HepG2 (cell line): ENCODE measurements around the gene VTN. TPM values are rescaled to one million over a fixed set of nuclear protein-coding genes. Genes with fewer than 3 reads are reported as not detected.

ENCODE experiments used
- ARID5B ChIP-seq: IDR thresholded peaks from 2 replicates; pipeline ENCODE4 v1.4.0; 2020; ENCODE audit warnings: mild to moderate bottlenecking, missing genetic modification reagents
- CBX1 ChIP-seq: IDR thresholded peaks from one replicate; pipeline ENCODE4 v1.6.1; 2016; ENCODE audit warnings: antibody characterized with exemption, low read depth
- ELF3 ChIP-seq: IDR thresholded peaks from 2 replicates; pipeline ENCODE4 v1.6.1; 2016; ENCODE audit warnings: missing genetic modification reagents, missing compliant biosample characterization
- MED13 ChIP-seq: sonication (generic); formaldehyde crosslinking; IDR thresholded peaks from 2 replicates; pipeline ENCODE4 v1.5.0; 2020; ENCODE audit warnings: missing genetic modification reagents
- RFXANK ChIP-seq: IDR thresholded peaks from 2 replicates; pipeline ENCODE4 v1.6.1; 2016
- SMARCC2 ChIP-seq: fragments of 450-650 bp; IDR thresholded peaks from 2 replicates; pipeline ENCODE4 v1.6.1; 2017; ENCODE audit warnings: antibody characterized with exemption, mild to moderate bottlenecking
- THAP9 ChIP-seq: sonication (generic); formaldehyde crosslinking; IDR thresholded peaks from 2 replicates; pipeline ENCODE4; 2020; ENCODE audit warnings: missing genetic modification reagents, mild to moderate bottlenecking, borderline replicate concordance
- ZFP36L2 ChIP-seq: sonication (generic); formaldehyde crosslinking; IDR thresholded peaks from 2 replicates; pipeline ENCODE4 v1.4.0; 2020; ENCODE audit warnings: missing genetic modification reagents
- ZNF20 ChIP-seq: sonication (generic); formaldehyde crosslinking; IDR thresholded peaks from 2 replicates; pipeline ENCODE4 v1.4.0; 2020; ENCODE audit warnings: mild to moderate bottlenecking, moderate library complexity, missing genetic modification reagents
- ZNF318 ChIP-seq: sonication (generic); formaldehyde crosslinking; IDR thresholded peaks from 2 replicates; pipeline ENCODE4 v1.4.0; 2020; ENCODE audit warnings: mild to moderate bottlenecking, missing genetic modification reagents
- ZNF414 ChIP-seq: sonication (generic); formaldehyde crosslinking; IDR thresholded peaks from 2 replicates; pipeline ENCODE4 v1.5.0; 2020; ENCODE audit warnings: missing genetic modification reagents
- ZNF580 ChIP-seq: IDR thresholded peaks from 2 replicates; pipeline ENCODE4 v1.6.1; 2016; ENCODE audit warnings: low read depth, borderline replicate concordance
- polyA plus RNA-seq, 8 experiments: library from polyadenylated mRNA; depleted of rRNA in 3 of 8; stranded (reverse) in 7 of 8; unstranded in 1 of 8; fragments of >200 nt; fragmentation: Illumina TruSeq in 4 of 8; extraction: Trizol in 4 of 8; gene quantifications; 2 replicates each; pipeline versions ENCODE4 v1.2.1 to v1.2.3, GENCODE V29; 2011 to 2016; ENCODE audit warnings: low read depth in 4 of 8, missing spikeins in 1 of 8, mixed read lengths in 1 of 8; ENCODE audit not compliant: insufficient read depth in 1 of 8
- total RNA-seq, 5 experiments: library from RNA; depleted of rRNA; stranded (reverse); fragments of >200 nt; fragmentation: Illumina TruSeq; extraction: Trizol; gene quantifications; 2 replicates each; pipeline ENCODE4 v1.2.3, GENCODE V29; 2016; ENCODE audit warnings: low read depth in 1 of 5

Gene VTN
- total and polyA plus RNA-seq, 2 of the 13 experiments (the other 11 are each of a cell fraction or from before 2014, with no cell fraction given): 108 to 131 TPM

GRCh38 chr17:28318759-28319597, 51.1 kb downstream of the VTN start, which contains the start of gene TMEM97 (continued):
- TF ChIP-seq ELF3 (CRISPR knock-in tag): 0 out of 2 replicates have a peak, but pooled peaks have one; percentile 15
- peak; percentile 82; the same call in 1 of the 2 replicates for TF ChIP-seq ZNF414
- no peak; the same call in 1 of the 2 replicates for TF ChIP-seq ARID5B (CRISPR knock-in tag)
- TF ChIP-seq RFXANK (CRISPR knock-in tag): 0 out of 2 replicates have a peak, but pooled peaks have one; percentile 22
- 0 out of 2 replicates have a peak, but pooled peaks have one; percentile 69 for TF ChIP-seq ZNF318 (CRISPR knock-in tag)
- no peak for TF ChIP-seq ZNF20 (CRISPR knock-in tag)
- no peak for TF ChIP-seq SMARCC2
- TF ChIP-seq THAP9: no peak
- TF ChIP-seq ZNF580 (CRISPR knock-in tag): peak; percentile 27; the same call in 1 of the 2 replicates
- TF ChIP-seq MED13 (CRISPR knock-in tag): peak; percentile 85
- TF ChIP-seq ZFP36L2 (CRISPR knock-in tag): 0 out of 2 replicates have a peak, but pooled peaks have one; percentile 21
- TF ChIP-seq CBX1: peak; percentile 13
